HG02623 (cell line): Measurements from ENCODE around the gene BPIFA1.

Source experiments
- ATAC-seq: cut with Tn5 transposase; IDR thresholded peaks from one replicate; pipeline ENCODE4 v1.9.1; 2021; ENCODE audit warnings: moderate library complexity; ENCODE audit not compliant: unreplicated experiment

The BPIFA1 gene

GRCh38 chr20:33277471-33278441 is 42.0 kb downstream of the BPIFA1 start:
- ATAC-seq: no peak

GRCh38 chr20:33278700-33279099 is 42.9 kb downstream of the BPIFA1 start:
- ATAC-seq: no peak

- no peak for ATAC-seq
Observed at GRCh38 chr20:33279261-33279910, 43.6 kb downstream of the BPIFA1 start.

- no peak for ATAC-seq
Observed at GRCh38 chr20:33280000-33280680, 44.3 kb downstream of the BPIFA1 start.

GRCh38 chr20:33280775-33281174 is 45.0 kb downstream of the BPIFA1 start:
- no peak for ATAC-seq

GRCh38 chr20:33281550-33282146 is 45.9 kb downstream of the BPIFA1 start:
- no peak for ATAC-seq

- ATAC-seq: no peak
Observed at GRCh38 chr20:33282196-33282934, 46.6 kb downstream of the BPIFA1 start.

- ATAC-seq: no peak
Observed at GRCh38 chr20:33282991-33283555, 47.3 kb downstream of the BPIFA1 start, which contains the start of gene BPIFB1. TSS of gene BPIFB1 (plus strand) at chr20:33283214. CDS start at chr20:33286074, 2,860 bp downstream.

GRCh38 chr20:33284284-33284683 is 48.5 kb downstream of the BPIFA1 start:
- ATAC-seq: no peak

GRCh38 chr20:33284937-33285336 is 49.1 kb downstream of the BPIFA1 start:
- ATAC-seq: no peak

- ATAC-seq: no peak
Observed at GRCh38 chr20:33285861-33286495, 50.2 kb downstream of the BPIFA1 start.

GRCh38 chr20:33287884-33288283 is 52.1 kb downstream of the BPIFA1 start:
- ATAC-seq: no peak

- no peak for ATAC-seq
Observed at GRCh38 chr20:33290852-33291251, 55.1 kb downstream of the BPIFA1 start.

GRCh38 chr20:33291416-33291815 is 55.6 kb downstream of the BPIFA1 start:
- ATAC-seq: no peak

- ATAC-seq: no peak
Observed at GRCh38 chr20:33291830-33292355, 56.1 kb downstream of the BPIFA1 start.
